Keratinocyte (primary cell): ENCODE data around the gene MRPS22. TPM values are rescaled to one million over a fixed set of nuclear protein-coding genes. Genes with fewer than 3 reads are reported as not detected.

Source experiments
- DNase-seq: peaks from one replicate; pipeline ENCODE4 v3.0.0-alpha.2; 2011; ENCODE audit warnings: low read depth, missing footprints, low spot score
- FAIRE-seq: peaks from 2 replicates; lab custom pipeline; 2011; peaks lifted over from hg19 to GRCh38; lab: Jason Lieb, UNC
- H2AFZ ChIP-seq: 2 replicates; pipeline ENCODE4 v1.6.0; 2012; ENCODE audit warnings: low read length, control low read depth, inconsistent platforms; ENCODE audit not compliant: control insufficient read depth
- H3K27ac ChIP-seq: 2 replicates; pipeline ENCODE4 v1.5.1; 2011; ENCODE audit warnings: low read length; ENCODE audit not compliant: control insufficient read depth, insufficient read depth
- H3K27me3 ChIP-seq: 3 replicates; pipeline ENCODE4 v1.6.0; 2011; ENCODE audit warnings: low read length; ENCODE audit not compliant: control insufficient read depth, insufficient read depth; ENCODE audit errors: extremely low read depth
- H3K36me3 ChIP-seq, 2 experiments: 2 replicates in 1 of 2; 3 replicates in 1 of 2; pipeline ENCODE4 v1.5.1; 2011; ENCODE audit warnings: low read length in 2 of 2, mild to moderate bottlenecking in 1 of 2; ENCODE audit not compliant: control insufficient read depth in 2 of 2, insufficient read depth in 2 of 2; ENCODE audit errors: extremely low read depth in 1 of 2
- H3K4me1 ChIP-seq: 3 replicates; pipeline ENCODE4 v1.5.1; 2011; ENCODE audit warnings: low read length; ENCODE audit not compliant: control insufficient read depth, insufficient read depth; ENCODE audit errors: extremely low read depth
- H3K4me2 ChIP-seq: 3 replicates; pipeline ENCODE4 v1.6.0; 2011; ENCODE audit warnings: low read depth, low read length; ENCODE audit not compliant: control insufficient read depth, insufficient read depth; ENCODE audit errors: extremely low read depth
- H3K4me3 ChIP-seq, 3 experiments: fragments of 200-600 bp in 1 of 3; sonication (generic) in 1 of 3; 2 replicates in 2 of 3; 3 replicates in 1 of 3; pipeline ENCODE4 v1.5.1; 2011 to 2016; ENCODE audit warnings: low read length in 3 of 3, mild to moderate bottlenecking in 3 of 3, control low read depth in 2 of 3, inconsistent platforms in 1 of 3, low read depth in 1 of 3, mixed read lengths in 1 of 3, mixed run types in 1 of 3, moderate library complexity in 1 of 3; ENCODE audit not compliant: control insufficient read depth in 2 of 3, insufficient read depth in 2 of 3; ENCODE audit errors: extremely low read depth in 1 of 3
- H3K79me2 ChIP-seq: 2 replicates; pipeline ENCODE4 v1.6.0; 2012; ENCODE audit warnings: low read length; ENCODE audit not compliant: control insufficient read depth, insufficient read depth
- H3K9ac ChIP-seq: 3 replicates; pipeline ENCODE4 v1.6.0; 2011; ENCODE audit warnings: low read length; ENCODE audit not compliant: control insufficient read depth, insufficient read depth; ENCODE audit errors: extremely low read depth
- H3K9me1 ChIP-seq: 3 replicates; pipeline ENCODE4 v1.6.0; 2011; ENCODE audit warnings: low read length; ENCODE audit not compliant: control insufficient read depth, insufficient read depth; ENCODE audit errors: extremely low read depth
- H3K9me3 ChIP-seq: 2 replicates; pipeline ENCODE4 v1.5.1; 2012; ENCODE audit warnings: low read depth, low read length; ENCODE audit not compliant: control insufficient read depth
- H4K20me1 ChIP-seq: 3 replicates; pipeline ENCODE4 v1.6.0; 2011; ENCODE audit warnings: low read length; ENCODE audit not compliant: control insufficient read depth, insufficient read depth; ENCODE audit errors: extremely low read depth
- CTCF ChIP-seq, 3 experiments: IDR thresholded peaks in 1 of 3; conservative IDR thresholded peaks in 1 of 3; optimal IDR thresholded peaks in 1 of 3; 2 replicates in 2 of 3; 3 replicates in 1 of 3; pipeline versions ENCODE3 to v1.5.1; 2011; ENCODE audit warnings: low read length in 3 of 3, mild to moderate bottlenecking in 3 of 3, moderate library complexity in 2 of 3, control low read depth in 1 of 3, inconsistent platforms in 1 of 3; ENCODE audit not compliant: insufficient read depth in 2 of 3; ENCODE audit errors: extremely low read depth in 1 of 3
- EZH2 ChIP-seq: IDR thresholded peaks from one replicate; pipeline ENCODE4 v1.6.1; 2012; ENCODE audit warnings: inconsistent platforms, mild to moderate bottlenecking, low read length, moderate library complexity
- dilution Hi-C: fragments of 300-500 bp; cut with MboI; formaldehyde crosslinking; loops from one replicate; pipeline ENCODE4 v1.7.0; 2020; ENCODE audit warnings: low sequenced_read_pairs; ENCODE audit not compliant: extremely low pct_ligation_motif_present
- polyA plus RNA-seq, 5 experiments: library from polyadenylated mRNA; depleted of rRNA in 3 of 5; stranded (reverse) in 3 of 5; stranded (forward) in 1 of 5; unstranded in 1 of 5; fragments of >200 nt; gene quantifications; 1 replicate in 1 of 5; 2 replicates in 3 of 5; 3 replicates in 1 of 5; pipeline versions ENCODE4 v1.2.1 to v1.2.3, GENCODE V29; 2011 to 2012; ENCODE audit warnings: missing spikeins in 2 of 5, low read depth in 1 of 5, low replicate concordance in 1 of 5

The MRPS22 gene
- polyA plus RNA-seq, 1 donor (not counting 4 experiments of a cell fraction or from before 2014, with no cell fraction given) = 91.9 TPM

- no peak overlapping the region for H2AFZ ChIP-seq
- no peak for TF ChIP-seq EZH2
- no peak for TF ChIP-seq CTCF (optimal IDR thresholded peaks at IDR 0.05 in 1 of 3, IDR thresholded peaks at IDR 0.05 in 1 of 3, conservative IDR thresholded peaks at IDR 0.05 in 1 of 3; ENCODE audit: extremely low read depth in 1 of 3, insufficient read depth in 2 of 3, low read length in 3 of 3)
- H4K20me1 ChIP-seq = no peaks in the 10 kb centered on the region
- dilution Hi-C loops = loop anchor here (25.0 kb wide), 2 partner anchors 202 to 377 kb away; partner anchors contain the start of genes FOXL2 and FOXL2NB
- no peak for FAIRE-seq
- H3K4me1 ChIP-seq = peaks cover 31% of the 10 kb centered on the region
- H3K9me1 ChIP-seq = no peaks in the 10 kb centered on the region
- DNase-seq = no peak
- peaks cover 11% of the 10 kb centered on the region for H3K27me3 ChIP-seq
- H3K9me3 ChIP-seq = no peaks in the 10 kb centered on the region
- no peaks in the 10 kb centered on the region for H3K36me3 ChIP-seq
- no peak overlapping the region for H3K27ac ChIP-seq
- H3K9ac ChIP-seq = no peak overlapping the region
- H3K4me3 ChIP-seq = no peak overlapping the region
- no peak overlapping the region for H3K4me2 ChIP-seq
- H3K79me2 ChIP-seq = no peaks in the 10 kb centered on the region
These were observed 29.9 kb upstream of the MRPS22 start for GRCh38 chr3:139313921-139314320.

- FAIRE-seq (no peak), DNase-seq (no peak)
- TF ChIP-seq CTCF (optimal IDR thresholded peaks at IDR 0.05 in 1 of 3, IDR thresholded peaks at IDR 0.05 in 1 of 3, conservative IDR thresholded peaks at IDR 0.05 in 1 of 3; ENCODE audit: extremely low read depth in 1 of 3, insufficient read depth in 2 of 3, low read length in 3 of 3) (no peak), EZH2 (no peak)
- H3K4me1 ChIP-seq = peaks cover 22% of the 10 kb centered on the region
- H3K27me3 ChIP-seq = peaks cover 15% of the 10 kb centered on the region
- H3K9me1 ChIP-seq = no peaks in the 10 kb centered on the region
- no peak overlapping the region for H2AFZ ChIP-seq
- dilution Hi-C loops = loop anchor here (25.0 kb wide), 2 partner anchors 205 to 380 kb away; partner anchors contain the start of genes FOXL2 and FOXL2NB
- no peaks in the 10 kb centered on the region for H3K9me3 ChIP-seq
- no peak overlapping the region for H3K4me3 ChIP-seq
- H3K9ac ChIP-seq = no peak overlapping the region
- H4K20me1 ChIP-seq = no peaks in the 10 kb centered on the region
- H3K36me3 ChIP-seq = no peaks in the 10 kb centered on the region
- no peaks in the 10 kb centered on the region for H3K79me2 ChIP-seq
- H3K4me2 ChIP-seq = no peak overlapping the region
- H3K27ac ChIP-seq = no peak overlapping the region
These were observed 26.6 kb upstream of the MRPS22 start for GRCh38 chr3:139317215-139317614.
